Measurements from ENCODE around the gene HJURP.
A peak's percentile ranks its signal among the peaks of the same experiment; 100 is the strongest.

Gene HJURP

DNA sequence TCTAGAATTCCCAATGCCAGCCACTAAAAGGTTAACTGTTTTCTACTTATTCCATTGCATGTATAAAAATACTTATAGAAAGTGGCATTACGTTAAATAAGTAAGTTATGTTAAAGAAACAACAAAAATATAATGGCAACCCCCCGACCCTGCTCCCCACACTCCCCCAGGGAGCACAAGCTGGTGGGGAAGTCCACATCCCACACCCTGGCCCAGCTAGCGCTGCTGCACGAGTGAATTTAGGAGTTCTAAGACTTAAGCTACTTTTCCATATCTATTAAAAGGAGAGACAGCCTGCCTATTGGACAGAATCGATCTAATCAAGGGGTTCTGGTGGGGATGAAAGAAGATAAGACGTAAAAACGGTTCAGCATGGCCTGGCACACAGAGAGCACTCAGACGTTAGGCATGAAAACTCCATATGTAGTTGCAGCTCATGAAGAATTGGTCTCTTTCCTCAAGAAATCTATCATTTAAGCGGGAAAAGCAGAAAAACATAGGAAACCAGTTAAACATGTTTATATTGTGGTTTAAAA lies 16.6 kb downstream of the HJURP start:
- no peak for DNase-seq (ENCODE audit: low read depth)
- no peak overlapping the region for H3K4me3 ChIP-seq (ENCODE audit: low read length)
- TF ChIP-seq, protein P1, sequence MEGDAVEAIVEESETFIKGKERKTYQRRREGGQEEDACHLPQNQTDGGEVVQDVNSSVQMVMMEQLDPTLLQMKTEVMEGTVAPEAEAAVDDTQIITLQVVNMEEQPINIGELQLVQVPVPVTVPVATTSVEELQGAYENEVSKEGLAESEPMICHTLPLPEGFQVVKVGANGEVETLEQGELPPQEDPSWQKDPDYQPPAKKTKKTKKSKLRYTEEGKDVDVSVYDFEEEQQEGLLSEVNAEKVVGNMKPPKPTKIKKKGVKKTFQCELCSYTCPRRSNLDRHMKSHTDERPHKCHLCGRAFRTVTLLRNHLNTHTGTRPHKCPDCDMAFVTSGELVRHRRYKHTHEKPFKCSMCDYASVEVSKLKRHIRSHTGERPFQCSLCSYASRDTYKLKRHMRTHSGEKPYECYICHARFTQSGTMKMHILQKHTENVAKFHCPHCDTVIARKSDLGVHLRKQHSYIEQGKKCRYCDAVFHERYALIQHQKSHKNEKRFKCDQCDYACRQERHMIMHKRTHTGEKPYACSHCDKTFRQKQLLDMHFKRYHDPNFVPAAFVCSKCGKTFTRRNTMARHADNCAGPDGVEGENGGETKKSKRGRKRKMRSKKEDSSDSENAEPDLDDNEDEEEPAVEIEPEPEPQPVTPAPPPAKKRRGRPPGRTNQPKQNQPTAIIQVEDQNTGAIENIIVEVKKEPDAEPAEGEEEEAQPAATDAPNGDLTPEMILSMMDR (conservative IDR thresholded peaks at IDR 0.05; ENCODE audit: low read depth, low read length) = no peak

DNA sequence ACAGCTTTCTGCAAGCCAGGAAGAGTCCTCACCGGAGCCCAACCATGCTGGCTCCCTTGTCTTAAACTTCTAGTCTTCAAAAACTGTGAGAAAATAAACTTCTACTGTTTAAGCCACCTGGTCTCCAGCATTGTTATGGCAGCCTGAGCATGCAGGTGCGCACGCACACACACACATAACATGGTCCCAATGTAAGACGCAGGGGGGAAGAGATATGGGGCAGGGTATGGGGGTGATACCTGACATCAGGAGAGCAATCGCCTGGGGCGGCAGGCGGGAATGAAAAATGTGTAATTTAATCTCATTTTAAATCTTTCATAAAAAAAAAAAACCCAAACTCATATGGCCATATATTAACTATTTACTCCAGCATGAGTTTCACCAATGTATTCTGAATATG lies 18.0 kb downstream of the HJURP start:
- DNase-seq (ENCODE audit: low read depth) = no peak
- TF ChIP-seq, protein P1 (conservative IDR thresholded peaks at IDR 0.05; ENCODE audit: low read depth, low read length) = no peak
- no peak overlapping the region for H3K4me3 ChIP-seq (ENCODE audit: low read length)

DNA sequence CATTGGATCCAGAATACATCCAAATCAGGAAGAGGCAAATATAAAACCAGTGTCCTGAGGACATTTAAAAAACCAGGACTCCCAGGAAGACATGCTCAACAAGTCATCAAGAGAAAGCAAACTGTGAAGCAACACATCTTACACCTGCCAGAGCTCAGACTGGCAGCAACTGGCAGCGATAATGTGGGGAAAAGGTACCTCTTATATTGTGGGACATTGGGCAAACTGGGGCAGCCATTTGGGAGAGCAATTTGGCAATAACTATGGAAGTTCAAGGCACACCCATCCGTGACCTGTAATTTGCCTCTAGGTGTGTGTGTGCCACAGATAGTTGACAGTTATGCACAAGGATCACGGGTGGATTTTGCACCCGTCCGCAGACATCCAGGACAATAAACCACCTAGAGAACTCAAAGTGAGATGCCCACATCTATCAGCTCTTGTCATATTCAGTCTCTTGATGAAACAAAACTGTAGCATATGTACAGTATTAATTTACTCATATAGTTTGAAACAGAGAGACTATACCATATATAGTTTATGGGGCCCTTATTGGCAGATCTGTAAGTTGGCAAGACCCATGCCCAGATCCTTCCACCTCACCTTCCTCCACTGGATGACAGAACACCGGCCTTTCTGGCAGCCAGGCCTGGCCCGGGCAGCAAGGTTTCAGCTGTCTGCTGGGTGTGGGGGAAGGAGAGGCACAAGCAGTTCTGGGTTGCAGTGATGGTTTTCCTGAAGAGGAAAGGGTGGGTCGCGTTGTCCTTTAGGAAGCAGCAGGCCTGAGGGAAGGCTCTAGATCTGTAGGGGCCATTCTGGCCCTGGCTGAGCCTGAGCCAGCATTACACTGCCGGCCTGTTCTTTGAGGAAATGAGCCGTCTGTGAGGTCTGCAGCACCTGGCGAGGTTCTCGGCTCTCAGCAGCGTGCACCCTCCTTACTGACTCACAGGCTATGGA lies 18.8 kb downstream of the HJURP start:
- TF ChIP-seq, protein P1 (conservative IDR thresholded peaks at IDR 0.05; ENCODE audit: low read depth, low read length) = no peak
- no peak for DNase-seq (ENCODE audit: low read depth)
- no peak overlapping the region for H3K4me3 ChIP-seq (ENCODE audit: low read length)

DNA sequence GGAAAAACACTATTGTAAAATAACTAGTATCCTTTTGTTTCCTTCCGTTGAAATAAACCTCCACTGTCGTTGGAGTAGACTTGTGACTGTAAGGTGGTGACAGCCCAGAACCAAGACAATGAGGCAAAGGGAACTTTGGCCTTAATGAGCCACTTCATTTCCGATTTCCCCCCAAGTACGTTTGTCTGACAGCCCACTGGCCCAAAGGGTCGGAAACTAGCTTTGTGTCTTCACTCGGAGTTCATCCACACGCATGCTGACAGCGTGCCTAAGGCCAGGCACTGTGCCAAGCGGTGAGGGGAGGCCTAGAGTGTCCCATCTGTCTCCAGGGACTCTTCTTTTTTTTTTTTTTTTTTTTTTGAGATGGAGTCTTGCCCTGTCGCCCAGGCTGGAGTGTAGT lies 21.0 kb downstream of the HJURP start:
- TF ChIP-seq, protein P1 (conservative IDR thresholded peaks at IDR 0.05; ENCODE audit: low read depth, low read length) = no peak
- no peak overlapping the region for H3K4me3 ChIP-seq (ENCODE audit: low read length)
- no peak for DNase-seq (ENCODE audit: low read depth)

DNA sequence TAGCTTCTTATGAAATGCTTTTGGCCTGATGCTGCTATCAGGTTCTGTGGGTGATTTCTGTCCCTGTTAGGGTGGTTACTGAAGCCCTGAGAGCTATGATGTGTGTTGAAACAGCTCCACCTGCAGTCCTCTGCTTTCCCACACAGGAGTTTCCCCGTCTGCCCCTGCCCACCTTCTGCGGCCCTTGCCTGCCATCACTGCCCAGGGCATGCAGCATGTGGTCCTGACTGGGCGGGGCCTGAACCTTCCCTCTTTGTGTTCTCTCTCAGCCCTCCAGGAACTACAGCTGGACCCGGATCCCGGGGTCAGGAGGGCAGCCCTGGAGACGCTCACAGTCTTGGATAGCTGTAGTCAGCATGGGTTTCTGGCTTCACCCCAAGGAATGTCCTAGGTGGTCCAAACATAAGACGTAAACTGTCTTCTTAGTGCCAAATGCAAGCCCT lies 21.4 kb downstream of the HJURP start:
- no peak for DNase-seq (ENCODE audit: low read depth)
- H3K4me3 ChIP-seq (ENCODE audit: low read length) = no peak overlapping the region
- TF ChIP-seq, protein P1 (conservative IDR thresholded peaks at IDR 0.05; ENCODE audit: low read depth, low read length) = peak; percentile 61

DNA sequence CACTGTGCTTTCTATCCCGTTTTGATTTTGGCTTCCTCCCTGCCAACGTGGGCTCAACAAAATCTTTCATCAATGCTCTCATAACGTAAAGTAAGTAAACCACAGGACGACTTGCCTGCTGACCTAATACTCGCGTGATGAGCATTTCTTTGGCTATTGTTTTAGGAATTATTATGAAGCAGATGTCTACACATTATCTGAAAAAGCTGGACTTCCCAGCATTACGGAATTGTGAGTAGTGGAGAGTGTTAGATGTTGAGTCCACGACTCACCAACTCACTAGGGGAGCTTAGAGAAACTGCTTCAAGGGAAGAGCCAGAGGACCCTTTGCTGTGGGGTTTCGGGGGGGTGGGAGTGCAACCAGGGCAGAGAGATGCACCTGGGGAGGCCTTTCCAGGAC lies 21.9 kb downstream of the HJURP start:
- no peak overlapping the region for H3K4me3 ChIP-seq (ENCODE audit: low read length)
- TF ChIP-seq, protein P1 (conservative IDR thresholded peaks at IDR 0.05; ENCODE audit: low read depth, low read length) = no peak

DNA sequence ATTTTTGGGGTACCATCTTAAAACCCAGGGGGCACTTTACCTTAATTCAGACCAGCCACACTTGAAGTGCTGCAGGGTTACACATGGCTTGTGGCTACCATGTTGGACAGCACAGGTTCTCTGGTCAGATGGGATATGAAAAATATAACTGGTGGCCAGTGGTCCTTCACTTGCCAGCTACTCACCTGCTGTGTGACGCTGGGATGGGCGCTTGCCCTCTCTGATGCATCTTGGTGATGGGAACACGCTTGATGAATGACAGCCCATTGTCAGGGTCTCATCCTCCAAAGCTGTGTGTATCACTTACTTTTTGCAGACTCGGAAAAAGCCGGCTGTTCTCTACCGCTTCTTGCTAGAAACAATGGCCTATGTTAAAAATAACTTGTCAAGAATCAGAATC lies 22.5 kb downstream of the HJURP start:
- TF ChIP-seq, protein P1 (conservative IDR thresholded peaks at IDR 0.05; ENCODE audit: low read depth, low read length) = no peak
- DNase-seq (ENCODE audit: low read depth) = no peak
- no peak overlapping the region for H3K4me3 ChIP-seq (ENCODE audit: low read length)

More for the DNA sequence above, 21.9 kb downstream of the HJURP start:
- DNase-seq (ENCODE audit: low read depth) = no peak

Measured in retinal pigment epithelial cell (primary cell).